ENCODE measurements around the gene GPR62. TPM values are rescaled to one million over a fixed set of nuclear protein-coding genes. Genes with fewer than 3 reads are reported as not detected.

The GPR62 gene
- total and polyA plus RNA-seq, 2 of the 8 experiments (the other 6 are each of a cell fraction or from before 2014, with no cell fraction given), result 0.22 to 0.29 TPM

- no peak overlapping the region for H4K91ac ChIP-seq (replicated peaks; ENCODE audit: insufficient read length, low read length)
- TF ChIP-seq SUZ12 (IDR thresholded peaks at IDR 0.05; ENCODE audit: low read length) (no peak), RBBP5 (IDR thresholded peaks at IDR 0.05; ENCODE audit: borderline replicate concordance, low read depth, low read length) (no peak), TBP (IDR thresholded peaks at IDR 0.05; ENCODE audit: low read depth, low read length) (no peak), FOSL1 (IDR thresholded peaks at IDR 0.05; ENCODE audit: insufficient read depth, low read depth, low read length) (no peak), RXRA (IDR thresholded peaks at IDR 0.05; ENCODE audit: insufficient read depth, low read depth, low read length) (no peak), JUN (IDR thresholded peaks at IDR 0.05; ENCODE audit: low read depth, low read length) (no peak), RFX5 (IDR thresholded peaks at IDR 0.05; ENCODE audit: borderline replicate concordance, low read depth, low read length) (no peak), RAD21 (IDR thresholded peaks at IDR 0.05 in 1 of 2, conservative IDR thresholded peaks at IDR 0.05 in 1 of 2; ENCODE audit: low read depth in 2 of 2, low read length in 2 of 2) (no peak), SIRT6 (IDR thresholded peaks at IDR 0.05; ENCODE audit: low read length) (no peak), NANOG (IDR thresholded peaks at IDR 0.05; ENCODE audit: insufficient read depth, low read depth, low read length, poor library complexity, severe bottlenecking) (no peak)
- TF ChIP-seq, protein P1, sequence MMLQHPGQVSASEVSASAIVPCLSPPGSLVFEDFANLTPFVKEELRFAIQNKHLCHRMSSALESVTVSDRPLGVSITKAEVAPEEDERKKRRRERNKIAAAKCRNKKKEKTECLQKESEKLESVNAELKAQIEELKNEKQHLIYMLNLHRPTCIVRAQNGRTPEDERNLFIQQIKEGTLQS (IDR thresholded peaks at IDR 0.05; ENCODE audit: insufficient read depth, low read depth, low read length), result no peak
Measured at GRCh38 chr3:51959651-51960050, 4.5 kb downstream of the GPR62 start.

More at GRCh38 chr3:51959651-51960050, 4.5 kb downstream of the GPR62 start:
- peaks cover 10 to 30% (median 19%) of the 10 kb centered on the region in 4 experiments for H3K27me3 ChIP-seq (replicated peaks in 1 of 4; ENCODE audit: control insufficient read depth in 3 of 4, extremely low read depth in 1 of 4, insufficient read depth in 3 of 4, low read length in 3 of 4)
- no peak overlapping the region for H3K4ac ChIP-seq (replicated peaks; ENCODE audit: insufficient read length, low read depth, low read length)
- WGBS, 2 experiments (ENCODE audit: extremely low coverage in 1 of 2, insufficient coverage in 1 of 2, insufficient read length in 1 of 2, insufficient replicate concordance in 2 of 2, low coverage in 1 of 2, low lambda C conversion rate in 2 of 2, missing lambda C conversion rate in 1 of 2), result 88% methylated on average over 7 of the region's 7 CpGs; no CpG with 5 or more reads in 1 of the 2 experiments
- H2BK120ac ChIP-seq (replicated peaks; ENCODE audit: low read depth, low read length), result no peak overlapping the region
- POLR2A ChIA-PET (ENCODE audit: partially characterized antibody), result interaction anchor here (5.4 to 29.3 kb wide), 2 partner anchors 9 to 24 kb away, joined by 61 to 923 read pairs; partner anchors contain the start of genes ABHD14A, ABHD14B, ACY1 and PCBP4
- no peak overlapping the region for H2AK5ac ChIP-seq (ENCODE audit: low read depth, low read length)
- no peak overlapping the region for H3K4me3 ChIP-seq (ENCODE audit: extremely low read depth in 1 of 4, insufficient read depth in 2 of 4, low read depth in 3 of 4, low read length in 4 of 4)
- H3K9me3 ChIP-seq (ENCODE audit: insufficient read depth in 2 of 2, low read depth in 1 of 2, low read length in 1 of 2), result no peaks in the 10 kb centered on the region
- no peak for DNase-seq (ENCODE audit: low read depth in 1 of 2, low spot score in 2 of 2)
- FAIRE-seq, result no peak
- no peak overlapping the region for H2BK15ac ChIP-seq (ENCODE audit: low read length)
- H3K4me2 ChIP-seq (ENCODE audit: insufficient read depth in 1 of 2, low read depth in 2 of 2, low read length in 2 of 2), result no peak overlapping the region
- no peak overlapping the region for H3K9ac ChIP-seq (replicated peaks in 1 of 4; ENCODE audit: extremely low read depth in 1 of 4, low read depth in 3 of 4, low read length in 3 of 4)
- no peak overlapping the region for H3K14ac ChIP-seq (ENCODE audit: insufficient read length)
- CTCF ChIA-PET (ENCODE audit: partially characterized antibody), result interaction anchor here (0.6 to 6.7 kb wide), 6 partner anchors 9 to 41 kb away, joined by 3 to 64 read pairs (median 8); partner anchors contain the start of genes ABHD14A, ABHD14B, ACY1 and PARP3
- no peak overlapping the region for H4K8ac ChIP-seq (ENCODE audit: extremely low read depth, insufficient read depth, low read length)
- no peak overlapping the region for H2AFZ ChIP-seq (ENCODE audit: low read length)
- H3K27ac ChIP-seq (ENCODE audit: low read depth, low read length), result no peak overlapping the region
- no peak overlapping the region for H4K5ac ChIP-seq (ENCODE audit: insufficient read length, low read depth, low read length)
- no peak overlapping the region for H2BK20ac ChIP-seq (ENCODE audit: low read length)
- peaks cover 0 to 5% of the 10 kb centered on the region in 2 experiments for H4K20me1 ChIP-seq (replicated peaks in 1 of 2; ENCODE audit: control insufficient read depth in 1 of 2, insufficient read depth in 2 of 2, low read length in 2 of 2)
- no peaks in the 10 kb centered on the region for H3K79me2 ChIP-seq (ENCODE audit: control insufficient read depth in 1 of 2, insufficient read depth in 2 of 2, low read length in 2 of 2)
- no peak overlapping the region for H3K18ac ChIP-seq (ENCODE audit: extremely low read depth, low read length)
- no peaks in the 10 kb centered on the region for H3K36me3 ChIP-seq (ENCODE audit: control insufficient read depth in 2 of 4, insufficient read depth in 4 of 4, low read length in 3 of 4)
- H3K23me2 ChIP-seq (ENCODE audit: low read depth, low read length), result peaks cover 8% of the 10 kb centered on the region; the same call in 1 of the 2 replicates
- H3K23ac ChIP-seq (ENCODE audit: insufficient read length), result no peak overlapping the region
- H3K79me1 ChIP-seq (ENCODE audit: low read depth, low read length), result no peaks in the 10 kb centered on the region
- peaks cover 3 to 26% (median 16%) of the 10 kb centered on the region in 4 experiments for H3K4me1 ChIP-seq (replicated peaks in 1 of 4; ENCODE audit: control insufficient read depth in 3 of 4, insufficient read depth in 4 of 4, low read length in 3 of 4)
- H2BK5ac ChIP-seq (ENCODE audit: low read depth, low read length), result no peak overlapping the region
- H2BK12ac ChIP-seq (ENCODE audit: low read depth, low read length), result no peak overlapping the region
- H3K56ac ChIP-seq (replicated peaks; ENCODE audit: insufficient read length, low read depth, low read length), result no peak overlapping the region

All from H1 (cell line).